Upper lobe of left lung (tissue), 4 donors: ENCODE results near the gene INTS14.

Source experiments
- CTCF ChIP-seq, 6 experiments: fragments of 450-650 bp in 4 of 6; fragments of 200-600 bp in 2 of 6; sonication (generic) in 2 of 6; IDR thresholded peaks; one replicate each; pipeline ENCODE4 v1.5.1; 2016 to 2019; ENCODE audit warnings: antibody characterized with exemption in 6 of 6
- EP300 ChIP-seq, 4 donors: sonication (generic); formaldehyde crosslinking; IDR thresholded peaks; one replicate each; pipeline ENCODE4 v1.5.1; 2017; ENCODE audit warnings: antibody characterized with exemption in 4 of 4, control low read depth in 2 of 4
- POLR2A ChIP-seq, 4 donors: fragments of 450-650 bp; IDR thresholded peaks; one replicate each; pipeline ENCODE4 v1.5.1; 2016 to 2017; ENCODE audit warnings: antibody characterized with exemption in 4 of 4, mild to moderate bottlenecking in 2 of 4
- POLR2AphosphoS5 ChIP-seq, 2 donors: sonication (generic); formaldehyde crosslinking; IDR thresholded peaks; one replicate each; pipeline ENCODE4 v1.5.1; 2017; ENCODE audit warnings: antibody characterized with exemption in 2 of 2

GRCh38 chr15:65626856-65627255, 15.9 kb upstream of the INTS14 start:
- TF ChIP-seq CTCF (IDR thresholded peaks at IDR 0.05) (no peak), POLR2A (IDR thresholded peaks at IDR 0.05) (no peak), POLR2AphosphoS5 (IDR thresholded peaks at IDR 0.05) (no peak), EP300 (IDR thresholded peaks at IDR 0.05) (no peak)
